ENCODE results near the gene CERT1.

The CERT1 gene

DNA sequence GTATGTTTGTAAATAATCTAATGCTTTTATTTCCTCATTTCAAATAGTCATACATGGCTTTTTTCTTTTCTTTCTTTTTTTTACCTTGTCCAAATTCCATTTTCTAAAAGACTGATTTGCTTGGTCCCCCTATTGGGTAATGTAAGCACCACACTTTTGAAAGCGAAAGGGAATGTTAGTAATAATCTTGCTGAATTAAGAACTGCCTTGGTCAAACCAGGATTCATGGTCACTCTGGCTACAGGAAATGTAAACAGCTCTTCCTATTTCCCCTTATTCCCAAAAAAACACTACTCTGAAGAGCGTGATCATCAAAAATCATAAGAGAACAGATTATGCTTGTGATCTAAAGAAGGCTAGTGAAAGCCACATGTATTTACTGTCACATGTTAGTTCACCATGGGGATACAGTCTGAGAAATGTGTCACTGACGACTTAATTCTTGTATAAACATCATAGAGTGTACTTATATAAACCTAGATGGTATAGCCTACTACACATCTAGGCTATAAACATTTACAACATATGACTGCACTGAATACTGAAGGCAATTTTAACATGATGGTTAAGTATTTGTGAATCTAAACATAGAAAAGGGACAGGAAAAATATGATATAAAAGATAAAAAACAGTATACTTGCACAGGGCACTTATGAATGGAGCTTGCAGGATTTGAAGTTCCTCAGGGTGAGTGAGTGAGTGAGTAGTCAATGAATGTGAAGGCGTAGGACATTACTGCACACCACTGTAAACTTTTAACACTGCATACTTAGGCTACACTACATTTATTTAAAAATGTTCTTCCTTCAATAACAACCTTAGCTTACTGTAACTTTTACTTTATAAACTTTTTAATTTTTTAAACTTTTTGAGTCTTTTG, 99.1 kb downstream of the CERT1 start:
- DNase-seq (ENCODE audit: low read depth in 2 of 3, low spot score in 2 of 3) = no peak

DNA sequence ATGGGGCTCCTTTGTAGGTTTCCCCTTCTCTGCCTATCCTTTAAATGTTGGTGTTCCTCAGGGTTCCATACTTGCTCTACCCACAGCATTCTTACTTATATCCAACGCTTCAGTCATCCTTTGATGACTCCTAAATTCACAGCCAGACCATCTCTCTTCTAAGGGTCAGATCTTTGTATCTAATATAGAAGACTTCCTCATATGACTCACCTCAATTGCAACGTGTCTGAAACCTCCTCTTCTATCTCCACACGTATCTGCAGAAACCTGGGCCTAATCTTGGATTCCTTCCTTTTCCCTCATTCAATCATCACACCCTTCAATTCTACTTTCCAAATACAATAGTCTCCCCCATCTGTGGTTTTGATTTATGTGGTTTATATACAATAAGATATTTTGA, 106.1 kb downstream of the CERT1 start:
- DNase-seq (ENCODE audit: low read depth in 2 of 3, low spot score in 2 of 3) = no peak

DNA sequence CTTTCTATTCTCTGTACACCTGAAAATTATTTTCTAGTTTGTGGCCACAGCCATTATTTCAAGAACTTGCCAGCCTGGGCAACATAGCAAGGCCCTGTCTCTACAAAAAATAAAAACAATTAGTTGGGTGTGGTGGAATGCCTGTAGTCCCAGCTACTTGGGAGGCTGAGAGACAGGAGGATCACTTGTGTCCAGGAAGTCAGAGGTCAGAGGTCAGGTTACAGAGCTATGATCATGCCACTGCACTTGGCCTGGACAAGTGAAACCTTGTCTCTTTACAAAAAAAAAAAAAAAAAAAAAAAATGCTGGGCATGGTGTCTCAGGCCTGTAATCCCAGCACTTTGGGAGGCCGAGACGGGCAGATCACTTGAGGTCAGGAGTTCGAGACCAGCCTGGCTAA, 116.2 kb downstream of the CERT1 start:
- DNase-seq (ENCODE audit: low read depth in 2 of 3, low spot score in 2 of 3) = no peak

DNA sequence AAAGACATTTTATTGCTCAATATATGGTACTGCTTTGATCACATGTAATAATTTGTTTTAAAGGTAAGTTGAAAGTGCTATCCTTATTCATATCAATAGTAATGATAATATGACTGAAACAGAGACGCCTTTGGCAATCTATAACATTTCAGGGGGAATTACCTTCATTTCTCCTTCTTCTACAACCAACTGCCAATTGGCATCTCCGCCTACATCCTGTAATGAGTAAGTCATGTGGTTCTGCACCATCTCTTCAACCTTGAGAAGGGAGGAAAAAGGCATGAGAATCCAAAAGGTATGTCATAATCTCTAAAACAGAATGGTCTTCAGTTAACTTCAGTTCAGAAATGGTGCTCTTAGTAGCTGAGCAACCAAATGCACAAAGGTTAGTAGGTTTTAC, 122.0 kb downstream of the CERT1 start:
- no peak for DNase-seq (ENCODE audit: low read depth in 2 of 3, low spot score in 2 of 3)

- no peak for DNase-seq (ENCODE audit: low read depth in 2 of 3, low spot score in 2 of 3)
Observed at GRCh38 chr5:75387806-75388205, 123.6 kb downstream of the CERT1 start.

GRCh38 chr5:75384218-75384617, 127.2 kb downstream of the CERT1 start:
- no peak for DNase-seq (ENCODE audit: low read depth in 2 of 3, low spot score in 2 of 3)

- DNase-seq (ENCODE audit: low read depth in 2 of 3, low spot score in 2 of 3) = no peak
Observed at GRCh38 chr5:75381456-75381855, 130.0 kb downstream of the CERT1 start.

GRCh38 chr5:75380099-75380498, 131.3 kb downstream of the CERT1 start:
- no peak for DNase-seq (ENCODE audit: low read depth in 2 of 3, low spot score in 2 of 3)

GRCh38 chr5:75375414-75375813, 136.0 kb downstream of the CERT1 start:
- no peak for DNase-seq (ENCODE audit: low read depth in 2 of 3, low spot score in 2 of 3)

- DNase-seq (ENCODE audit: low read depth in 2 of 3, low spot score in 2 of 3) = no peak
Observed at GRCh38 chr5:75374394-75374814, 137.0 kb downstream of the CERT1 start.

DNA sequence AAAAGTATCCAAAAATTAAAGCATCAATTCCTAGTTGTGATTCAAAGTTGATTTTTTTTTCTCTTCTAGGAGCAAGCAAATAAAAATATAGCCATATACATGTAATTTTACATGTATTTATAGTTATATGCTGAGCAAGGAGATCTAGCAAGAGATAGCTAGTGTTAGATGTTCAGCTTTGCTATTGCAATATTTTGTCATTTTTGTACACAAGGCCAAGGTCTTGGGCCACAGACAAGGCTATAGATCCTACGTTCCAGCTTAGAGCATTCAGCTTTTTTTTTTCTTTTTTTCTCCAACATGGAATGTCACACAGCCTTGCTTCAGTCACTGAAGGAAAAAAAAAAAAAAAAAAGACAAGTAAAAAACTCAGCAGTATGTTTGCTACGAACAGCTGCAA, 137.6 kb downstream of the CERT1 start:
- DNase-seq (ENCODE audit: low read depth in 2 of 3, low spot score in 2 of 3) = no peak

DNA sequence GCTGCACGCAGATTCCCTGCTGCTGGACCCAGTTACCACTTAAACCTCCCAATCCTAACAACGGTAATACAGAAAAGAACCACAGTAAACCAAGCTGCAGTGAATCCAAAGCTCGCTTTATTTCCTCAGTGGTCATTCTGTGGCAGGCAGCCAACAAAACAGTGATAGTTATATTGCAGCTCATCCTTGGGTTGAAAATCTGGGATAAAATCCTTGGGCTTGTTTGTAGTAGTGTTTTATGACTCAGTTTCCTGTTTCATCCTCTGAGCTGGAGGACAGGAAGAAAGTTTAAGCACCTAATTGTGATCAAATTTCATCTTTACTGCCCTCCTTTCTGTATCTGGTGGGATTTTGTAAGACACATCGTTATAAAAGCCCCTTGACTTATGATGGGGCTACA, 143.0 kb downstream of the CERT1 start:
- DNase-seq (ENCODE audit: low read depth in 2 of 3, low spot score in 2 of 3) = no peak

GRCh38 chr5:75367401-75367800, 144.0 kb downstream of the CERT1 start:
- no peak for DNase-seq (ENCODE audit: low read depth in 2 of 3, low spot score in 2 of 3)

DNA sequence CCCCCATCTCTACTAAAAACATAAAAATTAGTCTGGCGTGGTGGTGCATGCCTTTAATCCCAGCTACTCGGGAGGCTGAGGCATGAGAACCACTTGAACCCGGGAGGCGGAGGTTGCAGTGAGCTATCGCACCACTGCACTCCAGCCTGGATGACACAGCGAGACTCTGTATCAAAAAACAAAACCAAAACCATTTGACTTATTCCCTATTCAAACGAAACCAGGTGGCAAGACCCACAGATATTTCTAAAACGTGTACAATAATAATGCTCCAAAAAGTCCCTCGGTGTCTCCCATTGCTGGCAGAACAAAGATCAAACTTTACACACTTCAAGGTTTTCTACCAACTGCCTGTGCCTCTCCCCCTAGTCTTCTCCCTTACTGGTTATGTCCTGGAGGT, 144.6 kb downstream of the CERT1 start:
- DNase-seq (ENCODE audit: low read depth in 2 of 3, low spot score in 2 of 3) = no peak

- no peak for DNase-seq (ENCODE audit: low read depth in 2 of 3, low spot score in 2 of 3)
Observed at GRCh38 chr5:75365740-75366139, 145.7 kb downstream of the CERT1 start.

- no peak for DNase-seq (ENCODE audit: low read depth in 2 of 3, low spot score in 2 of 3)
Observed at GRCh38 chr5:75364571-75365280, 146.7 kb downstream of the CERT1 start.

- DNase-seq (ENCODE audit: low read depth in 2 of 3, low spot score in 2 of 3) = no peak
Observed at GRCh38 chr5:75363726-75364495, 147.5 kb downstream of the CERT1 start.

GRCh38 chr5:75363111-75363510, 148.3 kb downstream of the CERT1 start:
- DNase-seq (ENCODE audit: low read depth in 2 of 3, low spot score in 2 of 3) = no peak

- no peak for DNase-seq (ENCODE audit: low read depth in 2 of 3, low spot score in 2 of 3)
Observed at GRCh38 chr5:75362474-75362975, 148.9 kb downstream of the CERT1 start.

- no peak for DNase-seq (ENCODE audit: low read depth in 2 of 3, low spot score in 2 of 3)
Observed at GRCh38 chr5:75361310-75361709, 150.1 kb downstream of the CERT1 start.

- no peak for DNase-seq (ENCODE audit: low read depth in 2 of 3, low spot score in 2 of 3)
Observed at GRCh38 chr5:75358117-75358516, 153.3 kb downstream of the CERT1 start.

DNA sequence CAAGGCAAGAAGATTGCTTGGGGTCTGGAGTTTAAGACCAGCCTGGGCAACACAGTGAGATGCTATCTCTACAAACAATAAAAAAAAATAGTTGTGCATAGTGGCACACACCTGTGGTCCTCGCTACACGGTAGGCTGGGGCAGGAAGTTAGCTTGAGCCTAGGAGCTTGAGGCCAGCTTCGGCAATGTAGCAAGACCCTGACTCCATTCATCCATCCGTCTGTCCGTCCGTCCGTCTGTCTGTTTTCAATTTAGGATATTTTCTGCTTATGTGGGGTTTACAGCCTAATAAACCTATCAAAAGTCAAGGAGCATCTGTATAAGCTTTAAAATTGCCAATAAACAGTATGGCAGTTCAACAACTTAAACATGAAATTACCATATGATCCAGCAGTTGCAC, 154.7 kb downstream of the CERT1 start:
- DNase-seq (ENCODE audit: low read depth in 2 of 3, low spot score in 2 of 3) = no peak

Measured in activated CD8-positive, alpha-beta memory T cell treated with anti-CD3 and anti-CD28 coated beads for 48 hours (primary cell).